GM20000 (cell line): ENCODE measurements around the gene HTD2.
A peak's percentile ranks its signal among the peaks of the same experiment; 100 is the strongest.
"Not testable (repeated sequence)": the region's sequence is repeated elsewhere in the genome, so short reads cannot be mapped to it uniquely, and the experiment has no call there.

Source experiments
- DNase-seq: peaks from one replicate; pipeline ENCODE4 v3.0.0; 2012; ENCODE audit warnings: low spot score
- TF ChIP-seq, protein P1 (sequence below): IDR thresholded peaks from 2 replicates; pipeline ENCODE4 v1.5.1; 2012; ENCODE audit warnings: mild to moderate bottlenecking, control low read depth; ENCODE audit errors: extremely low read depth, missing control alignments

HTD2 gene

DNA sequence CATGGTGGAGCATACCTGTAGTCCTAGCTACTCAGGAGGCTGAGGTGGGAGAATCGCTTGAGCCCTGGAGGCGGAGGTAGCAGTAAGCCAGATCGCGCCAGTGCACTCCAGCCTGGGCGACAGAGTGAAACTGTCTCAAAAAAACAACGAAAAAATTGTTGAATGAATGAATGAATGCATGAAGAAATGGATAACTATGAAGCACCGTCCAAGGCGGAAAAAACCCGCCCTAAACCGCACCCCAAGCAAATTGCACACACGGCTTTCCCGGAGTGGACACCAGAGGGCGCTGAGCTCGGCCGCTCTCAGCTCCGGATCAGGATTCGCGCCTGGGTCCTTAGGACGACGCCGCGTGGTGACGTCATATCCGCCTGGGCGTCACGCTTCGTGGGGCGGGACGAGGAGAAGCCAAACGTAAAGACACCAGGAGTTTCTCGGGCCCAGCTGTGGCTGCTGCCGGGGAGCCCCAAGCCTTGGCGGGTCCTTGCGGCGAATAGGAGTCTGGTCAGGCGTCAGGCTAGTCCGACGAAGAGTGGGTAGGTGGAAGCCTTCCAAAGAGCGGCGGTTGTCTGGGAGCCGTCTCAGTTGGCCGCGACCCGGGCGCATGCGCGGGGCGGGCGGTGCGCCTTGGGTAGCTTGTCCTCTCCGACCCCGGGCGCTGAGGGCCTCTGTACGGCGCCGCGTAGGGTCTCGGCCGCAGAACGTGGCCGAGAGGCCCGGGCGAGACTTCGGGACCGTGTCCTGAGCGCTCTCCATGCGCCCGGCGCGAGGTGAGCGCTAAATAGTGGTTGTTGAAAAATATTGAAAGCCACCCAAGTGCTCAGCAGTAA lies at the start of gene HTD2, which contains the start of gene RPP14:
Gene HTD2 (plus strand): TSS at position 639 of the 830 bp plus-strand sequence. CDS start 11,094 bp downstream, outside the sequence.
Gene RPP14 (plus strand): TSS at position 364 of the 830 bp plus-strand sequence. CDS start 4,085 bp downstream, outside the sequence.
- DNase-seq = peak; percentile 95
- TF ChIP-seq, protein P1, sequence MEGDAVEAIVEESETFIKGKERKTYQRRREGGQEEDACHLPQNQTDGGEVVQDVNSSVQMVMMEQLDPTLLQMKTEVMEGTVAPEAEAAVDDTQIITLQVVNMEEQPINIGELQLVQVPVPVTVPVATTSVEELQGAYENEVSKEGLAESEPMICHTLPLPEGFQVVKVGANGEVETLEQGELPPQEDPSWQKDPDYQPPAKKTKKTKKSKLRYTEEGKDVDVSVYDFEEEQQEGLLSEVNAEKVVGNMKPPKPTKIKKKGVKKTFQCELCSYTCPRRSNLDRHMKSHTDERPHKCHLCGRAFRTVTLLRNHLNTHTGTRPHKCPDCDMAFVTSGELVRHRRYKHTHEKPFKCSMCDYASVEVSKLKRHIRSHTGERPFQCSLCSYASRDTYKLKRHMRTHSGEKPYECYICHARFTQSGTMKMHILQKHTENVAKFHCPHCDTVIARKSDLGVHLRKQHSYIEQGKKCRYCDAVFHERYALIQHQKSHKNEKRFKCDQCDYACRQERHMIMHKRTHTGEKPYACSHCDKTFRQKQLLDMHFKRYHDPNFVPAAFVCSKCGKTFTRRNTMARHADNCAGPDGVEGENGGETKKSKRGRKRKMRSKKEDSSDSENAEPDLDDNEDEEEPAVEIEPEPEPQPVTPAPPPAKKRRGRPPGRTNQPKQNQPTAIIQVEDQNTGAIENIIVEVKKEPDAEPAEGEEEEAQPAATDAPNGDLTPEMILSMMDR = peak; percentile 96

DNA sequence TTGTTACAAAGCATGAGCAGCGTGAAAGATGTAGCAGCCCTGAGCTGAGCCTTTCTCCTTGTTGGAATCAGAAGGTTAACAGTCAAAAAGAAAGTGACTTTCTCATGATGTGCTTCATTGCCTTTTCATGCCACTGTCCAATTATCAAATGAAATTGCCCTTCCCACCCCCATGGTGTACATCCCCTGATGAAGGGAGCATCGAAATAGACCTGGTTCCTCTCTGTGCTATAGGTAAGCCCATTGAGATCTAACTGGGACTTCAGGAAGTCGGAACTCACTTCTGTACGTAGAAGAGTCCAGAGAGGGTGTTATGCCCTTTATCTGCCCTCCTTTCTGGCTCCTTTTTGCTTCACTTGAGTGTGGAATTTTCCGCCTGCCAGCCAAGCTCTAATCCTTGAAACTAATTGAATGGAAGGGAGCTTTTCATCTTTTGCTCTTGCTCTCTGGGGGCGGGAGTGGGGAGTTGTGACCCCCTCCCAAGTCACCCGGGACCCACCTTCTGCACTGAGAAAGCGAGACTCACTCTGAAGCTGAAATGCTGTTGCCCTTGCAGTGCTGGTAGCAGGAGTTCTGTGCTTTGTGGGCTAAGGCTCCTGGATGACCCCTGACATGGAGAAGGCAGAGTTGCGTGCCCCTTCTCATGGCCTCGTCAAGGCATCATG lies 47.8 kb upstream of the HTD2 start:
- TF ChIP-seq, protein P1 = no peak
- DNase-seq = no peak

DNA sequence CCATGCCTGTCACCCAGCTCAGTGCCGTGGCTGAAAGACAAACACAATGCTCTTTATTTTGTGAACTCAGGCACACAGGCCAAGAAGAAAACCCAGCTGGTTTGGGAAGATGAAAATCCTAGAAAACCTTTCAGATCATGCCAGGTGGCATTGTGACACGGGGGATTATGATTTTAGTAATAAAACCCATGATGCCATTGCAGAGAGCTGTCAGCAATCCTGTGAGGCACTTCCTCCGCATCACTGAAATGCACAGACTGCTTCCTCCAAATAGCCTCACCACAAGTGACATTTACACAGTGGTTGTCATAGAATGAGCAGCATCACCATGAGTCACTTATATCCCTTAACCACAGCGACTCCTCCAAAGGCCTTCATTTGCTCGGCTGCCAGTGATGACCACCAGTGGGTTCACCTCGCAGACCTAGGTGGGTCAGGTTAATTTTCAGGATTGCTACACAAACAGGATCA lies 46.0 kb upstream of the HTD2 start:
- TF ChIP-seq, protein P1 = no peak
- DNase-seq = no peak

DNA sequence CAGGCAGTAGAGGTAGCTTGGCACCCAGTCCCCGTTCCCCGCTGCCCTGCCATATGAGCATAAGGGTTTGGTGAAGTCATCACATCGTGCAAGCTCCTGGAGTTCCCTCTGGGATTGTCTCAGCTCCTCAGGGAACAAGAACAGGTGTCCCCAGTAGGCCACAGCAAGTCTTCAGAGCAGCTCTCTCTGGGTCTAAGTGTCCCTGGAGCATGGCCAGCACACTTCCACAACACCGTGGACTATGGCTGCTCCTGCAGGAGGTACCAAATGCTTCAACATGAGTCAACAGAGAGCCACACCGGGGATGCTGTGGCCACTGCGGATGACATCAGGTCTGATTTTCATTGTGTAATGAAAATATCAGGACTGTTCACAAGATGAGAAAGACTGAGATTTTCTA lies 45.6 kb upstream of the HTD2 start:
- no peak for DNase-seq
- TF ChIP-seq, protein P1 = no peak

DNA sequence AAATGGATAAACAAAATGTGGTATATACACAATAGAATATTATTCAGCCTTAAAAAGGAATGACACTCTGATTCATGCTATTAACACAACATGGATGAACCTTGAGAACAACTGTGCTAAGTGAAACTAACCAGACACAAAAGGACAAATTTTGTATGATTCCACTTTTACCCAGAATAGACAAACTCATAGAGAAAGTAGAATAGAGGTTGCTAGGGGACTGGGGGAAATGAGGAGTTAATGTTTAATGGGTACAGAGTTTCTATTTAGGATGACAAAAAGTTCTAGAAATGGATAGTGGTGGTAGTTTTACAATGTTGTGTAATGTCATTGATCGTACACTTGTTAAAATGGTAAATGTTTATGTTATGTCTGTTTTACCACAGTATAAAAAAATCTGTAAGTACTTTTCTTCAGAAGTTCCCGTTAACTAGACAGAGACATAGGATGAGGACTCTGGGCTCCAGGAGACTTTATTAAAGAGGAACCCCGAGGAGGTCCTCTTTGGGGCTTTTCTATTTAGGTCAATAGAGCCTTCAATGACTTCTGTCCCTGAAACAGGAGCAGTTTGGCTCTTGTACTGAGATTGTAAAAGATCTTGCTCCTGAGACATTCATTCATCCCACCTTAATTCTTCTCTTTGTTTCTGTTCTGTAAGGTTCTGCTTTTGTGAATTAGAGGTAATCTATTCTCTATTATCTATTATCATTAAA lies 44.2 kb upstream of the HTD2 start:
- no peak for DNase-seq
- TF ChIP-seq, protein P1 = no peak

DNA sequence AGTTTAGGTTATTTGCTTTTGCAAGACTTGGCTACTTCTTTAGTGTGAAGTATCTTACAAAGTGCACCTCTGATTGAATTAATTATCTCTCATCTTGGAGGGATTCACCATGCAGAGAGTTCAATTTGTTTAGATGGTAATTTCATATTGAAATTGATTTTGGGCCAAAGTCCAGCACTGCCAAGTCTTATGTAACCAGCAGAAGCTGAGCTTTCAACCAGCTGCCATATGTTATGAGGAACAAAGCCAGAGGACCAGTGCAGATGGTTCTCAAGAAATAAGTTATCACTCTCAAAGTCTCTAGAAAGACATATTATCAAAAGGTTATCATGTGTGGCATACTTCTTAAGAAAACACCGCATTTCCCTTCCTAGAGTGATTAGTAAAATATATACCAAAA lies 39.7 kb upstream of the HTD2 start:
- TF ChIP-seq, protein P1 = no peak
- no peak for DNase-seq

DNA sequence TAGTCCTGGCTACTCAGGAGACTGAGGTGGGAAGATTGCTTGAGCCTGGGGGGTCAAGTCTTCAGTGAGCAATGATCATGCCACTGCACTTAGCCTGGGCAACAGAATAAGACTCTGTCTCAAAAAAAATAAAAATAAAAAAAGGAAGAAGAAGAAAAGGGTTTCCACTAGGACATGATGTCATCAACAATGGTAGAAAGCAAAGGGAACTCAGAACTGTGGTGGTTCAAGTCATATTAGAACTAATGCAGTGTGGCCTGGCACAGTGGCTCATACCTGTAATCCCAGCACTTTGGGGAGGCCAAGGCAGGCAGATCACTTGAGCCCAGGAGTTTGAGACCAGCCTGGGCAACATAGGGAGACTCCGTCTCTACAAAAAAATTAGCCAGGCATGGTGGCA lies 38.8 kb upstream of the HTD2 start:
- DNase-seq = not testable (repeated sequence)
